HUES64 (cell line): ENCODE data around the gene NOL11. TPM values are rescaled to one million over a fixed set of nuclear protein-coding genes. Genes with fewer than 3 reads are reported as not detected.

Experiments used
- H3K27ac ChIP-seq: 2 replicates; pipeline ENCODE4 v1.7.0; 2013; ENCODE audit warnings: low read depth, low read length, inconsistent platforms
- H3K27me3 ChIP-seq: 2 replicates; pipeline ENCODE4 v1.6.1; 2013; ENCODE audit warnings: mild to moderate bottlenecking, low read length; ENCODE audit not compliant: insufficient read depth
- H3K36me3 ChIP-seq: 2 replicates; pipeline ENCODE4 v1.6.1; 2013; ENCODE audit warnings: mild to moderate bottlenecking, low read length; ENCODE audit not compliant: insufficient read depth
- H3K4me1 ChIP-seq: 2 replicates; pipeline ENCODE4 v1.6.1; 2013; ENCODE audit warnings: mild to moderate bottlenecking, low read length, moderate library complexity; ENCODE audit not compliant: insufficient read depth
- H3K4me3 ChIP-seq: 2 replicates; pipeline ENCODE4 v1.5.1; 2013; ENCODE audit warnings: mild to moderate bottlenecking, low read length, moderate library complexity
- H3K9ac ChIP-seq: 2 replicates; pipeline ENCODE4 v1.6.1; 2013; ENCODE audit warnings: mild to moderate bottlenecking, low read depth, low read length
- H3K9me3 ChIP-seq: 2 replicates; pipeline ENCODE4 v1.6.1; 2013; ENCODE audit warnings: low read depth, low read length; ENCODE audit not compliant: insufficient read depth
- WGBS: fragments of 150-250, 120-280 bp; methylation state at CpG from one replicate; pipeline ENCODE4 v1.1.7; 2013; ENCODE audit warnings: missing lambda C conversion rate; 5-methylcytosine and 5-hydroxymethylcytosine counted together
- polyA plus RNA-seq, 2 experiments: library from polyadenylated mRNA; stranded (reverse); fragments of 50-300 nt; gene quantifications; one replicate each; pipeline ENCODE4 v1.2.3, GENCODE V29; 2013

The NOL11 gene
- 90.7 TPM for polyA plus RNA-seq (2013, experiment 1 of 2)
- 70.2 TPM for polyA plus RNA-seq (2013, experiment 2 of 2)

GRCh38 chr17:67717624-67718324, at the start of gene NOL11:
Gene NOL11, plus strand, starts transcription at chr17:67717936. Its CDS starts 12 bp downstream, at chr17:67717948.
- peaks cover 6% of the 10 kb centered on the region; the same call in 1 of the 2 replicates for H3K4me1 ChIP-seq
- H3K9me3 ChIP-seq = peaks cover 7% of the 10 kb centered on the region; the same call in 1 of the 2 replicates
- WGBS = under 1% methylated on average over 49 of the region's 49 CpGs
- peaks cover 34% of the 10 kb centered on the region for H3K36me3 ChIP-seq
- H3K27ac ChIP-seq = peak within 1 kb of the TSS; percentile 90
- H3K4me3 ChIP-seq = peak within 1 kb of the TSS; percentile 78
- H3K9ac ChIP-seq = peak within 1 kb of the TSS; percentile 97
- no peaks in the 10 kb centered on the region for H3K27me3 ChIP-seq

GRCh38 chr17:67671493-67671892, 46.2 kb upstream of the NOL11 start:
- 93% methylated on average over 3 of the region's 3 CpGs for WGBS
- peaks cover 24% of the 10 kb centered on the region for H3K36me3 ChIP-seq
- no peak overlapping the region for H3K4me3 ChIP-seq
- H3K27me3 ChIP-seq = no peaks in the 10 kb centered on the region
- H3K9me3 ChIP-seq = 0 out of 2 replicates have a peak, but pooled peaks cover 3% of the 10 kb centered on the region
- no peak overlapping the region for H3K27ac ChIP-seq
- no peaks in the 10 kb centered on the region for H3K4me1 ChIP-seq
- no peak overlapping the region for H3K9ac ChIP-seq

GRCh38 chr17:67672592-67673335, 45.0 kb upstream of the NOL11 start:
- Histone ChIP-seq H3K27ac (no peak overlapping the region), H3K27me3 (no peaks in the 10 kb centered on the region), H3K9ac (no peak overlapping the region), H3K36me3 (peaks cover 24% of the 10 kb centered on the region), H3K4me1 (no peaks in the 10 kb centered on the region), H3K4me3 (no peak overlapping the region), H3K9me3 (0 out of 2 replicates have a peak, but pooled peaks cover 3% of the 10 kb centered on the region)
- WGBS = 95% methylated on average over 10 of the region's 10 CpGs

- Histone ChIP-seq H3K36me3 (peaks cover 16% of the 10 kb centered on the region), H3K4me1 (no peaks in the 10 kb centered on the region), H3K27ac (no peak overlapping the region), H3K4me3 (no peak overlapping the region), H3K9ac (no peak overlapping the region), H3K9me3 (no peaks in the 10 kb centered on the region), H3K27me3 (no peaks in the 10 kb centered on the region)
- WGBS = 95% methylated on average over 4 of the region's 4 CpGs
Observed at GRCh38 chr17:67675481-67675880, 42.3 kb upstream of the NOL11 start.

- Histone ChIP-seq H3K9ac (no peak overlapping the region), H3K27me3 (no peaks in the 10 kb centered on the region), H3K4me1 (no peaks in the 10 kb centered on the region), H3K36me3 (peaks cover 15% of the 10 kb centered on the region), H3K27ac (no peak overlapping the region), H3K4me3 (no peak overlapping the region), H3K9me3 (no peaks in the 10 kb centered on the region)
- WGBS = 97% methylated on average over 4 of the region's 4 CpGs
Observed at GRCh38 chr17:67676305-67676704, 41.4 kb upstream of the NOL11 start.

- no peak overlapping the region for H3K27ac ChIP-seq
- H3K9ac ChIP-seq = no peak overlapping the region
- H3K4me1 ChIP-seq = no peaks in the 10 kb centered on the region
- no peaks in the 10 kb centered on the region for H3K9me3 ChIP-seq
- 91% methylated on average over 2 of the region's 2 CpGs for WGBS
- H3K4me3 ChIP-seq = no peak overlapping the region
- peaks cover 10% of the 10 kb centered on the region for H3K36me3 ChIP-seq
- H3K27me3 ChIP-seq = no peaks in the 10 kb centered on the region
Observed at GRCh38 chr17:67678414-67678813, 39.3 kb upstream of the NOL11 start.

- no peak overlapping the region for H3K4me3 ChIP-seq
- H3K9me3 ChIP-seq = no peaks in the 10 kb centered on the region
- H3K9ac ChIP-seq = no peak overlapping the region
- no peaks in the 10 kb centered on the region for H3K27me3 ChIP-seq
- H3K4me1 ChIP-seq = no peaks in the 10 kb centered on the region
- WGBS = 100% methylated on average over 2 of the region's 2 CpGs
- H3K36me3 ChIP-seq = peaks cover 10% of the 10 kb centered on the region
- H3K27ac ChIP-seq = no peak overlapping the region
Observed at GRCh38 chr17:67679225-67679624, 38.5 kb upstream of the NOL11 start.

GRCh38 chr17:67679721-67680120, 38.0 kb upstream of the NOL11 start:
- H3K27me3 ChIP-seq = no peaks in the 10 kb centered on the region
- peaks cover 10% of the 10 kb centered on the region for H3K36me3 ChIP-seq
- H3K4me1 ChIP-seq = no peaks in the 10 kb centered on the region
- no peak overlapping the region for H3K4me3 ChIP-seq
- no peak overlapping the region for H3K9ac ChIP-seq
- 95% methylated on average over 6 of the region's 6 CpGs for WGBS
- H3K9me3 ChIP-seq = no peaks in the 10 kb centered on the region
- no peak overlapping the region for H3K27ac ChIP-seq

- Histone ChIP-seq H3K9me3 (no peaks in the 10 kb centered on the region), H3K4me3 (no peak overlapping the region), H3K27ac (no peak overlapping the region), H3K36me3 (peaks cover 4% of the 10 kb centered on the region; the same call in 1 of the 2 replicates), H3K27me3 (no peaks in the 10 kb centered on the region), H3K4me1 (no peaks in the 10 kb centered on the region), H3K9ac (no peak overlapping the region)
- 98% methylated on average over 7 of the region's 8 CpGs for WGBS
Observed at GRCh38 chr17:67680445-67681224, 37.1 kb upstream of the NOL11 start.

- H3K36me3 ChIP-seq = no peaks in the 10 kb centered on the region
- no peak overlapping the region for H3K4me3 ChIP-seq
- no peak overlapping the region for H3K9ac ChIP-seq
- H3K9me3 ChIP-seq = no peaks in the 10 kb centered on the region
- 86% methylated on average over 2 of the region's 2 CpGs for WGBS
- no peaks in the 10 kb centered on the region for H3K4me1 ChIP-seq
- H3K27ac ChIP-seq = no peak overlapping the region
- H3K27me3 ChIP-seq = no peaks in the 10 kb centered on the region
Observed at GRCh38 chr17:67682196-67682595, 35.5 kb upstream of the NOL11 start.

- no peaks in the 10 kb centered on the region for H3K27me3 ChIP-seq
- H3K9me3 ChIP-seq = no peaks in the 10 kb centered on the region
- H3K36me3 ChIP-seq = no peaks in the 10 kb centered on the region
- H3K9ac ChIP-seq = no peak overlapping the region
- no peaks in the 10 kb centered on the region; the same call in 1 of the 2 replicates for H3K4me1 ChIP-seq
- H3K4me3 ChIP-seq = no peak overlapping the region
- WGBS = 91% methylated on average over 3 of the region's 3 CpGs
- no peak overlapping the region for H3K27ac ChIP-seq
Observed at GRCh38 chr17:67685351-67685750, 32.4 kb upstream of the NOL11 start.
